ENCODE measurements around the gene SHISA9.

Gene SHISA9

GRCh38 chr16:12959072-12959471 lies 57.7 kb downstream of the SHISA9 start:
- DNase-seq, result no peak

- no peak for DNase-seq
Measured at GRCh38 chr16:12961626-12962025, 60.2 kb downstream of the SHISA9 start.

GRCh38 chr16:12964461-12964860 lies 63.1 kb downstream of the SHISA9 start:
- DNase-seq, result no peak

- DNase-seq, result no peak
Measured at GRCh38 chr16:12965274-12965804, 63.9 kb downstream of the SHISA9 start.

- DNase-seq, result no peak
Measured at GRCh38 chr16:12971241-12971640, 69.8 kb downstream of the SHISA9 start.

- no peak for DNase-seq
Measured at GRCh38 chr16:12972246-12972645, 70.8 kb downstream of the SHISA9 start.

- DNase-seq, result no peak
Measured at GRCh38 chr16:12975766-12976165, 74.4 kb downstream of the SHISA9 start.

GRCh38 chr16:12976496-12976895 lies 75.1 kb downstream of the SHISA9 start:
- no peak for DNase-seq

GRCh38 chr16:12976936-12977335 lies 75.5 kb downstream of the SHISA9 start:
- no peak for DNase-seq

GRCh38 chr16:12985516-12985915 lies 84.1 kb downstream of the SHISA9 start:
- DNase-seq, result no peak

- DNase-seq, result no peak
Measured at GRCh38 chr16:12988071-12988470, 86.7 kb downstream of the SHISA9 start.

GRCh38 chr16:12992066-12992465 lies 90.7 kb downstream of the SHISA9 start:
- no peak for DNase-seq

- DNase-seq, result no peak
Measured at GRCh38 chr16:12994402-12994801, 93.0 kb downstream of the SHISA9 start.

- no peak for DNase-seq
Measured at GRCh38 chr16:12995721-12996372, 94.4 kb downstream of the SHISA9 start.

GRCh38 chr16:12998361-12999085 lies 97.1 kb downstream of the SHISA9 start:
- no peak for DNase-seq

- no peak for DNase-seq
Measured at GRCh38 chr16:12999368-12999767, 98.0 kb downstream of the SHISA9 start.

GRCh38 chr16:13005721-13006247 lies 104.4 kb downstream of the SHISA9 start:
- no peak for DNase-seq

- no peak for DNase-seq
Measured at GRCh38 chr16:13012601-13013000, 111.2 kb downstream of the SHISA9 start.

GRCh38 chr16:13013043-13013442 lies 111.6 kb downstream of the SHISA9 start:
- no peak for DNase-seq

- DNase-seq, result no peak
Measured at GRCh38 chr16:13014476-13014875, 113.1 kb downstream of the SHISA9 start.

- DNase-seq, result no peak
Measured at GRCh38 chr16:13018026-13018425, 116.6 kb downstream of the SHISA9 start.

- no peak for DNase-seq
Measured at GRCh38 chr16:13021996-13022395, 120.6 kb downstream of the SHISA9 start.

GRCh38 chr16:13029786-13030185 lies 128.4 kb downstream of the SHISA9 start:
- DNase-seq, result no peak

- DNase-seq, result no peak
Measured at GRCh38 chr16:13030769-13031168, 129.4 kb downstream of the SHISA9 start.
